SW480 (cell line): ENCODE measurements around the gene C19orf18.
A peak's percentile ranks its signal among the peaks of the same experiment; 100 is the strongest.

ENCODE experiments used
- DNase-seq: peaks from one replicate; pipeline ENCODE4 v3.0.0-alpha.2; 2016; ENCODE audit warnings: low spot score

C19orf18 gene

GRCh38 chr19:57947419-57948134 lies 26.8 kb downstream of the C19orf18 start, which contains the start of gene ZNF256:
Gene ZNF256 (minus strand): TSS chr19:57947706. CDS start chr19:57947474, 232 bp downstream.
- DNase-seq: no peak

- DNase-seq: no peak
Observed at GRCh38 chr19:57947088-57947418, 27.3 kb downstream of the C19orf18 start.

- no peak for DNase-seq
Observed at GRCh38 chr19:57946316-57946715, 28.0 kb downstream of the C19orf18 start.

- no peak for DNase-seq
Observed at GRCh38 chr19:57941593-57941992, 32.7 kb downstream of the C19orf18 start.

- DNase-seq: no peak
Observed at GRCh38 chr19:57935731-57936130, 38.6 kb downstream of the C19orf18 start.

GRCh38 chr19:57934820-57935665 lies 39.3 kb downstream of the C19orf18 start, which contains the start of gene ZNF418:
Gene ZNF418 (minus strand): TSS chr19:57935402. CDS start chr19:57933822, 1,580 bp downstream.
- no peak for DNase-seq

- no peak for DNase-seq
Observed at GRCh38 chr19:57927587-57927986, 46.7 kb downstream of the C19orf18 start.

GRCh38 chr19:57916168-57916995 lies 58.0 kb downstream of the C19orf18 start, which contains the start of gene ZNF417:
Gene ZNF417 (minus strand): TSS chr19:57916592. CDS start chr19:57916411, 181 bp downstream.
- peak; percentile 97 for DNase-seq

- DNase-seq: no peak
Observed at GRCh38 chr19:57914531-57914930, 59.8 kb downstream of the C19orf18 start.
